Fibroblast of lung (primary cell): ENCODE measurements around the gene CSNK1G2. TPM values are rescaled to one million over a fixed set of nuclear protein-coding genes. Genes with fewer than 3 reads are reported as not detected.

Experiments
- DNase-seq, 2 donors: peaks; one replicate each; pipeline versions ENCODE4 v3.0.0 to v3.0.0-alpha.2; 2010; ENCODE audit warnings: low read depth in 2 of 2
- H2AFZ ChIP-seq: 2 replicates; pipeline ENCODE4 v1.5.1; 2012; ENCODE audit warnings: low read length, control low read depth, inconsistent platforms
- H3K27ac ChIP-seq: 2 replicates; pipeline ENCODE4 v1.5.1; 2011; ENCODE audit warnings: low read length, control low read depth; ENCODE audit not compliant: insufficient read depth
- H3K27me3 ChIP-seq: 2 replicates; pipeline ENCODE4 v1.5.1; 2011; ENCODE audit warnings: mild to moderate bottlenecking, low read length; ENCODE audit not compliant: control insufficient read depth, insufficient read depth
- H3K36me3 ChIP-seq: 2 replicates; pipeline ENCODE4 v1.5.1; 2011; ENCODE audit warnings: low read length; ENCODE audit not compliant: control insufficient read depth, insufficient read depth
- H3K4me1 ChIP-seq: 2 replicates; pipeline ENCODE4 v1.5.1; 2011; ENCODE audit warnings: low read length; ENCODE audit not compliant: control insufficient read depth, insufficient read depth; ENCODE audit errors: extremely low read depth
- H3K4me2 ChIP-seq: 2 replicates; pipeline ENCODE4 v1.5.1; 2011; ENCODE audit warnings: low read length, control low read depth; ENCODE audit not compliant: insufficient read depth; ENCODE audit errors: extremely low read depth
- H3K4me3 ChIP-seq, 4 experiments: fragments of 200-600 bp in 1 of 4; sonication (generic) in 1 of 4; replicated peaks in 1 of 4; 2 replicates each; pipeline ENCODE4 v1.5.1; 2011 to 2016; ENCODE audit warnings: low read length in 4 of 4, low read depth in 3 of 4, mild to moderate bottlenecking in 3 of 4, control low read depth in 2 of 4, inconsistent platforms in 1 of 4, mixed read lengths in 1 of 4; ENCODE audit not compliant: insufficient read depth in 1 of 4; ENCODE audit errors: control extremely low read depth in 1 of 4
- H3K79me2 ChIP-seq: 2 replicates; pipeline ENCODE4 v1.5.1; 2012; ENCODE audit warnings: mild to moderate bottlenecking, low read length, inconsistent platforms; ENCODE audit not compliant: control insufficient read depth, insufficient read depth
- H3K9ac ChIP-seq: 2 replicates; pipeline ENCODE4 v1.5.1; 2011; ENCODE audit warnings: mild to moderate bottlenecking, low read length, control low read depth; ENCODE audit not compliant: insufficient read depth
- H3K9me3 ChIP-seq: 2 replicates; pipeline ENCODE4 v1.5.1; 2012; ENCODE audit warnings: low read depth, low read length; ENCODE audit not compliant: control insufficient read depth, insufficient read depth
- H4K20me1 ChIP-seq: 2 replicates; pipeline ENCODE4 v1.5.1; 2011; ENCODE audit warnings: low read length; ENCODE audit not compliant: control insufficient read depth, insufficient read depth; ENCODE audit errors: extremely low read depth
- CTCF ChIP-seq, 2 donors: IDR thresholded peaks in 1 of 2; conservative IDR thresholded peaks in 1 of 2; 1 replicate in 1 of 2; 2 replicates in 1 of 2; pipeline ENCODE4 v1.5.1; 2011 to 2012; ENCODE audit warnings: low read length in 2 of 2, control low read depth in 1 of 2, inconsistent platforms in 1 of 2, low read depth in 1 of 2, mild to moderate bottlenecking in 1 of 2
- EZH2 ChIP-seq: IDR thresholded peaks from 2 replicates; pipeline ENCODE4 v1.5.1; 2012; ENCODE audit warnings: low read length, control low read depth, mild to moderate bottlenecking; ENCODE audit errors: missing control alignments
- polyA plus RNA-seq, 2 donors: library from polyadenylated mRNA; depleted of rRNA in 1 of 2; stranded (reverse) in 1 of 2; unstranded in 1 of 2; fragments of >200 nt; gene quantifications; 2 replicates each; pipeline ENCODE4 v1.2.1, GENCODE V29; 2011 to 2012; ENCODE audit warnings: missing spikeins in 1 of 2
- total RNA-seq: library from RNA; depleted of rRNA; stranded (reverse); fragments of >200 nt; gene quantifications from 2 replicates; pipeline ENCODE4 v1.2.1, GENCODE V29; 2014

CSNK1G2 gene
- total and polyA plus RNA-seq, 2 donors (not counting 1 experiment from before 2014, with no cell fraction given) = 21.2 to 58.6 TPM

- peaks cover 2% of the 10 kb centered on the region for H3K9me3 ChIP-seq
- no peak for TF ChIP-seq CTCF (conservative IDR thresholded peaks at IDR 0.05 in 1 of 2, IDR thresholded peaks at IDR 0.05 in 1 of 2; ENCODE audit: low read depth in 1 of 2, low read length in 2 of 2)
- no peak for TF ChIP-seq EZH2
- no peak for DNase-seq
- peaks cover 3% of the 10 kb centered on the region for H3K4me1 ChIP-seq
- no peaks in the 10 kb centered on the region for H3K79me2 ChIP-seq
- H3K9ac ChIP-seq = no peak overlapping the region
- H3K36me3 ChIP-seq = no peaks in the 10 kb centered on the region
- H3K4me2 ChIP-seq = no peak overlapping the region
- H4K20me1 ChIP-seq = no peaks in the 10 kb centered on the region
- no peak overlapping the region for H2AFZ ChIP-seq
- no peak overlapping the region for H3K4me3 ChIP-seq
- no peak overlapping the region for H3K27ac ChIP-seq
- H3K27me3 ChIP-seq = no peaks in the 10 kb centered on the region
Observed at GRCh38 chr19:1932395-1932794, 8.6 kb upstream of the CSNK1G2 start.

GRCh38 chr19:1933244-1933643 is 7.7 kb upstream of the CSNK1G2 start:
- Histone ChIP-seq H3K27ac (no peak overlapping the region), H3K27me3 (no peaks in the 10 kb centered on the region), H2AFZ (no peak overlapping the region), H3K36me3 (no peaks in the 10 kb centered on the region), H3K79me2 (no peaks in the 10 kb centered on the region), H3K4me1 (peaks cover 3% of the 10 kb centered on the region), H3K9me3 (peaks cover 2% of the 10 kb centered on the region), H3K4me3 (no peak overlapping the region), H3K4me2 (no peak overlapping the region), H4K20me1 (no peaks in the 10 kb centered on the region), H3K9ac (no peak overlapping the region)
- DNase-seq = no peak
- TF ChIP-seq CTCF (conservative IDR thresholded peaks at IDR 0.05 in 1 of 2, IDR thresholded peaks at IDR 0.05 in 1 of 2; ENCODE audit: low read depth in 1 of 2, low read length in 2 of 2) (no peak), EZH2 (no peak)

- TF ChIP-seq CTCF (conservative IDR thresholded peaks at IDR 0.05 in 1 of 2, IDR thresholded peaks at IDR 0.05 in 1 of 2; ENCODE audit: low read depth in 1 of 2, low read length in 2 of 2) (no peak), EZH2 (no peak)
- H3K4me2 ChIP-seq = no peak overlapping the region
- peaks cover 3% of the 10 kb centered on the region for H3K4me1 ChIP-seq
- no peak overlapping the region for H2AFZ ChIP-seq
- H3K36me3 ChIP-seq = no peaks in the 10 kb centered on the region
- no peaks in the 10 kb centered on the region for H3K79me2 ChIP-seq
- no peak overlapping the region for H3K4me3 ChIP-seq
- H4K20me1 ChIP-seq = no peaks in the 10 kb centered on the region
- no peak for DNase-seq
- peaks cover 2% of the 10 kb centered on the region for H3K9me3 ChIP-seq
- no peak overlapping the region for H3K27ac ChIP-seq
- H3K9ac ChIP-seq = no peak overlapping the region
- H3K27me3 ChIP-seq = no peaks in the 10 kb centered on the region
Observed at GRCh38 chr19:1933942-1934341, 7.0 kb upstream of the CSNK1G2 start.
